EL (cell line): ENCODE measurements around the gene GPR183.
"Not testable (repeated sequence)": the region's sequence is repeated elsewhere in the genome, so short reads cannot be mapped to it uniquely, and the experiment has no call there.

Experiments used
- DNase-seq: peaks from one replicate; pipeline ENCODE4 v3.0.0-alpha.2; 2016

GPR183 gene

GRCh38 chr13:99265821-99266426 is 41.3 kb downstream of the GPR183 start:
- DNase-seq: peak; percentile 57

GRCh38 chr13:99265162-99265800 is 41.9 kb downstream of the GPR183 start:
- no peak for DNase-seq

DNA sequence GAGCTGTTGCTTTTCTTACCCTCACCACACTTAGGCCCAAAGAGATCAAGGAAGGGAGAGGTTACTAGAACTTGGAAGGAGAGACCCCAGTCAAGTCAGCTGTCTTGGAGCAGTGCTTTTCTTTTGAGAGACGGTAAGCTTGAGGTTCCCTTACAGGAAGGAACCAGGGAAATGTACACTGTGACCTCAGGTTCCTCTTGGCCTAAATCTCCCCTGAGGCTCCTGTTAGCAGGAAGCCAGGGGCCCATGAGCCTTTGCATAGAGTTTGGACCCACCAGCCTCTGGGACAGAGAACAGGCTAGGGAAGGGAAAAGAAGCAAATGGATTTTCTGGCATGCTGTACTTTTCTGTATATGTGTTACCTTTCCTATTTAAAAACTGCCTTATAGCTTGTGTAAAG is 43.1 kb downstream of the GPR183 start:
- no peak for DNase-seq

DNA sequence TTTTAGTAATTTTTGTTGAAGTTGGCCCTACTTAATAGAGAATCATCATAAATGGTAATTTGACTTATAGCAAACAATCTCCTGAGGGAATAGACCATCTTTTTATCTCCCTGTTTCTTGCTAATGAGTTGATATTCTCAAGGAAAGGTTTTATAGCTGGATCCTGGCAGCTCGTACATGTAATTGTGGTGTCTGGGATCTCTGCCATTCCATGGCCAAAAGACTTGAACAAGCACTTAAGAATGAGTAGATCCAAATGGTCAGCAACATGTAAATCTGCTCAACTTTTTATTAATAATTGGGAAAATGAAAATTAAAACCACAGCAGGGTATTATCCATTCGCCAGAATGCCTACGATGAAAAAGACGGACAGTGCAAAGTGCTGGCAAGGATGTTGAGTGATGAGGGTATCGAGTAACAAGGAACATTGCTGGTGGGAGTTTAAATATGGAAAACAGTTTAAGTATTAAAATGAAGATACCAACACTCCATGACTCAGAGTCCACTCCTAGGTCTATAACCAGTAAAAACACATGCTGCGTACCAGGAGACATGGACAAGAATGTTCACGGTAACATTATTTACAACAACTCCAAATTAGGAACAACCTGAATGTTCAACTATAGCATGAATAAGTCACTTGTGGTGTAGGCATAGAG is 43.9 kb downstream of the GPR183 start:
- DNase-seq: no peak

GRCh38 chr13:99261059-99261458 is 46.1 kb downstream of the GPR183 start:
- DNase-seq: no peak

DNA sequence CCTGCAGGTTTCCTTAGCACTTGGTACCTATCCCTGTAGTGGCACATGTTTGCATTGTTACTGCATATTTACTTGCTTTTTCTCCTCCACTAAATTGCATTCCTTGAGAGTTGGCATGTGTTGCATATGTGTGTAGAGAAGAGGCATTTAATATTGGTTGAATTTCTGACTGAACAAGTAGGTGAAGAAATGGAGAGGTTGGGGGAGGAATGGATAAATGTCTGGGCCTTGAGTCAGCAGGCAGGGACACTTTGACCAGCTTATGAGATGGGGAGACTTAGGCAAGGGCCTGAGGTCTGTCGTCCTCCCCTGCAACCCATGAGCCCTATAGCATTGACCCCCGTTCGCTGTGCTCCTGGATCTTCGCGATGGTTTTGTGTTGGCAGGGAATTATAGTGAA is 47.0 kb downstream of the GPR183 start:
- no peak for DNase-seq

- DNase-seq: no peak
Observed at GRCh38 chr13:99258946-99259345, 48.3 kb downstream of the GPR183 start.

DNA sequence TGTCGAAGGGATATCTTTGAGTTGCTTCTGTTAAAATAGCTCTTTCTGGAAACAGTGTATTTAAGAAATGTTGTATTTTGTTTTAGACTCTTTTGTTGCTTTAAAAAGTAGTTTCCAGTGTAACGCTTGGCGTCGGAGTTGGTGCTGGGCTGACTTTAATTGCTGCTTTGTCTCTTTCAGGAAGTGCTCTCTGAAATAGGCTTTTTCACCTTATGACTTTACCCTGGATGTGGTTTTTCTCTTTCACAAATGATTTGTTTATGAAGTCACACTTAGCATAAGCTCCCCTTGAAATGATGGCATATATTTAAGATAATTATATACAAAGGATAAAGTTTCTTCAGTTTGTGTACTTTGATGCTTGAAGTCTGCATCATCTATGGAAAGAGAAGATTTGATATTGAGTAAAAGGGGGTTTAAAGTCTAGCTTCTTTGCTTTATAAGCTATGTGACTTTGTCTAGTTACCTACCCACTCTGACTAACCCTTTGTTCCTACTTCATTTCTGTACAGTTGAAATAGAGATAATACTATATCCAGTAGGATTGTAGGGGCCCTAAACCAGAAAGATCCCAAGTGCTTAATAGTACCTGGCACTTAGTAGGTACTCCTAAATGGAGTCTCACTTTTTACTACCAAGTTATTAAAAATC is 48.9 kb downstream of the GPR183 start, which contains the start of gene GPR18:
GPR18 (minus strand) TSS at position 170 of the 651 bp plus-strand sequence. CDS start 2,507 bp downstream, outside the sequence.
- no peak for DNase-seq

DNA sequence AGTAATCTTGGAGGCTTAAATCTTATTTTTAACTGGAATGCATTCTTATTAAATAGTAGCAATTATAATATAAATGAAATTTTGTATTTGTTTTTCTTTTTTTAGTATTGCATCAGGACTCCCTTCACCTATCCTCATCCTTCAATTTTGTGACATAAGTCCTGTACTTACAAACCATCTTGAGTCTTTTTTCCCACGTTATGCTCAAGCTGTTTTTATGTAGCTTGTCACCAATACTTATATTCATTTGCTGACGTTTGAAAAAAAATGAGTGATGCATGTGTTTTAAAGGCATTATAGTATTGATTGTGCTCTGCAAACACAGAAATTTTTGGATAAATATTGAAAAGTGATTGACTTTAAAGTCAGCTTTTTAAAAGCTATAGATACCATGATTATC is 49.9 kb downstream of the GPR183 start:
- no peak for DNase-seq

GRCh38 chr13:99256709-99257108 is 50.5 kb downstream of the GPR183 start:
- DNase-seq: peak; percentile 4

GRCh38 chr13:99256283-99256682 is 50.9 kb downstream of the GPR183 start:
- DNase-seq: no peak

DNA sequence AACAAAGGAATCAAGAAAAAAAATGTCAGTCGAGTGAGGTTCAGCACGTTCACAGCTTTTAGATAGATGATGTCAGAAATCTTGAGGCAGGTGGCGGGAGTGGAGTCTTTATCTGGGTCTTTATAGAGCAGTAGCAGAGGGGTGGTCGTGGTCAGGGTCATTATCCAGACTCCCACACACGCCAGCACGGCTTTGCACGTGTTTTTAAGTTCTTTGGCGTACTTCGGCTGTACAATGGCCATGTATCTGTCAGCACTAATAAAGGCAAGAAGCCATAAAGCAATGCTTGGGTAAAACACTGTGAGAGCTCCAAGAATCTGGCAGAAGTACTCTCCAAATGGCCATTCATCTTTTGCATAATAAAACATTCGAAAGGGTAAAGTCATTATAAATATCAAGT is 51.9 kb downstream of the GPR183 start:
- no peak for DNase-seq

DNA sequence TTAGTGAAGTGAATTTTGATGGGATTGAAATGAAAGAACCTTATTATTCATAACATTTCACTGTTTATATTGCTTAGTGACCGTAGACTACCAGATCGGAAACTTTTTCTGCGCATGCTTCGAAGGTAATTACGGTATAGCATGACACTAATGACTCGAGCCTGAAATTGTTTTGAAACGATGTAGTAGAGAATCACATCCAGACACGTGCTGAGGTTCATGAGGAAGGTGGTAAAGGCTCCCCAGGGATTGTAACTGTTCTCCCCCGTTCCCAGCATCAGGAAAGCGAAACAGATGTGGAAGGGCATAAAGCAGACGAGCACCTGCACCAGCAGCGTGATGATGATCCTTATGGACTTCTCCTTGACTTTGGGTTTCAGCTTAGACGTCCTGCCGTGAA is 52.4 kb downstream of the GPR183 start:
- no peak for DNase-seq

GRCh38 chr13:99251921-99252320 is 55.3 kb downstream of the GPR183 start:
- DNase-seq: no peak

DNA sequence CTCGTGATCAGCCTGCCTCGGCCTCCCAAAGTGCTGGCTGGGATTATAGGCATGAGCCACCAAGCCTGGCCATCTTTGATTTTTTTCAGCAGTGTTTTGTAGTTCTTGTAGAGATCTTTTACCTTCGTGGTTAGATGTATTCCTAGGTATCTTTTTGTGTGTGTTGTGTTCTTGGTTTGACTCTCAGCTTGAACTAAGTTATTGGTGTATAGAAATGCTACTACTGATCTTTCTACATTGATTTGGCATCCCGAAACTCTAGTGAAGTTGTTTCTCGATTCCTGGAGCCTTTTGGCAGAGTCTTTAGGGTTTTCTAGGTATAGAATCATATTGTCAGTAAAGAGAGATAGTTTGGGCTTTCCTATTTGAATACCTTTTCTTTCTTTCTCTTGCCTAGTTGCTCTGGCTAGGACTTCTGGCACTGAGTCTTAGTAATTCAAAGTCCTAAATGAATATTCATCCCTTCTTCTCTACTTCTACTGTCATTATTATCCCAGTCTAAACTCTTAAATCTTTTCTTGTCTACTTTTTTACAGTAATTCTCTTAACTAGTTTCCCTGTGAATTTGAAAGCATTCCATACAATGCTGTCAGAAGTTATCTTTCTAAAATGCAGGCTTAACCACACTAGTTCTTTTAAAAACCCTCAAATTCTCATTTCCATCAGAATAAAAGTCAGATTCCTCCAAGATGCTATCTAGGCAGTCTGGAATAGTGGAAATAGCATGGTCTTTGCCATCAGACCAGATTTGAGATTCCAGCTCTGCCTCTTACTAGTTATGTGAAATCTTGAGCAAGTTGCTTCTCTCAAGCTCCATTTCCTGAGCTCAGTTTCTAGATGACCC is 56.0 kb downstream of the GPR183 start:
- no peak for DNase-seq

DNA sequence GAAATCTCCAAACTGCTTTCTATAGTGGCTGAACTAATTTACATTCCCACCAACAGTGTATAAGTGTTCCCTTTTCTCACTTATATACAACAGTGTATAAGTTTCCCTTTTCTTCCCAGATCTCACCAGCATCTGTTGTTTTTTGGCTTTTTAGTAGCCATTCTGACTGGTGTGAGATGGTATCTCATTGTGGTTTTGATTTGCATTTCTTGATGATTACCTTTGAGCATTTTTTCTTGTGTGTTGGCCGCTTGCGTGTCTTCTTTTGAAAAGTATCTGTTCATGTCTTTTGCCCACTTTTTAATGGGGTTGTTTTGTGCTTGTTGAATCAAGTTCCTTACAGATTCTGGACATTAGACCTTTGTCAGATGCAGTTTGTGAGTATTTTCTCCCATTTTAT is 57.6 kb downstream of the GPR183 start:
- DNase-seq: not testable (repeated sequence)

GRCh38 chr13:99249178-99249577 is 58.0 kb downstream of the GPR183 start:
- DNase-seq: not testable (repeated sequence)

DNA sequence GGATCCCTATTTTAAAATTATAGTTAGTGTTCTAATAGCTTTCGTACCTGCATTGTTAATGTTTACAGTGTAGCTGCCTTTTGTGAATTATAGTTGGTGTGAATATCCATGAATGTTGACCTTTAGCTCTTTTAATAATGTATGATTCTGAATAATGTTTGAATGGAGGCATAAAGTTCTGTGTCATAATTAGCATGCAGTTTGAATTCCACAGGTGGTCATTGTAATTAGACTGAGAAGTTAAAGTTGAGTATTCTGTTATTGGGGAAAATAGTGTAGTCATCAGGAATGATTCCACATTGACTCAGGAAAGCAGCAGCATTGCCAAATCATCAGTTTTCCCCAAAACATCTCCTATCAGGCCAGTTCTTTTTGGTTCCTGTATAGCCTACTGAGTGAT is 61.1 kb downstream of the GPR183 start:
- DNase-seq: no peak
